ENCODE data around the gene C5. TPM values are rescaled to one million over a fixed set of nuclear protein-coding genes. Genes with fewer than 3 reads are reported as not detected.

Gene C5
- total RNA-seq, 2 experiments from 2014 or later, result 1.9 to 3.4 TPM

DNA sequence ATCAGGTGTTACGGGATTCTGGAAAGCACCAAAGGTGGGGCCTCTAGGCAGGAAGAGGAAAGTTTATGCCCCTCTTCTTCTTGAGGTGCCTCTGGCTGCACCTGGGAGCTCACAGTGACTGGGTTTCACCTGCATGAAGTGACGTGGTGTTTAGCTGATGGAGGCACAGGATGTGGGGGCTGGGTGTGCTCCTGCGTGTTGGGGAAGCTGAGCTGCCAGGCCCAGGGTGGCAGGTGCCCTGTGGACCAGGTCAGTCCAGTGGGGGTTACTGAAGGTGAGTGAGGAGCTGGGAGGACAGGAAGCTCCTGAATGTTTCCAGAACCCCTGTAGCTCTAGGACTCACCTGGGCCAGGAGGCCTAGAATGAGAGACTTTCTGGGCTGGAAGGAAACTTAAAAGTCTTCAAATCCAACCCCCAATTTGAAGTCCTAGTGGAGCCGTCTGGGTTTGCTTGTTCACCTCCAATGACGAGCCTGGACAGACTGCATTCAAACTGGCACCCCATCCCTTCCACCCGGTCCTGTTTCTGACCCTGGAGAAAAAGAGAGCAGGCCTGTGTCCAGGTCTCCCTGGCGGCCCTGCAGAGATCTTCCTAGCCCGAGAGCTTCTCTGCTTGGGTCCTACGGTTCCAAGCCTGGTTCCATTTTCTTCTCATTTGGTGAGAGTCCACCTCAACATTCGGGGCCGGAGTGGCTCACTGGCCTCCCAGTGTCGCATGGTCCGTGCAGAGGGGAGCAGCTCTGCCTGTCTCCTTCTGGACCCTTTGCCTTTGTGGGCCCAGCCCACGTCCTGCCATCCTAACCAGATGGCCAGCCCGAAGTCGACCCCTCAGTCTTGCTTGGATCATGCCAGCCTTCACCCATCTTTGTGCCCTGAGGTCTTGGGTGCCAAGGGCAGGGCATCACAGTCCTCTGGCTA is 145.8 kb downstream of the C5 start:
- ChIA-PET CTCF (interaction anchor here (0.9 to 2.0 kb wide), 6 partner anchors 15 to 149 kb away, joined by 3 to 6 read pairs (median 4); no protein-coding TSS in a partner anchor), POLR2A (interaction anchor here (1.1 to 67.1 kb wide), 3 partner anchors 8 to 51 kb away, joined by 4 to 2439 read pairs (median 2439); partner anchors contain the start of genes PHF19 and TRAF1)
- Mint-ChIP-seq H3K27ac (peak overlapping the region; percentile 86), H3K4me1 (ENCODE audit: low read depth) (peaks cover 91% of the 10 kb centered on the region), H3K27me3 (no peaks in the 10 kb centered on the region), H3K4me3 (peak overlapping the region; percentile 20), H3K36me3 (ENCODE audit: low read depth) (peaks cover 88% of the 10 kb centered on the region), H3K9me3 (no peaks in the 10 kb centered on the region)
- intact Hi-C loops (cut with micrococcal nuclease), result no loop called here
- ATAC-seq (peak; percentile 28), DNase-seq (peak; percentile 71)
- TF ChIP-seq, protein P1, sequence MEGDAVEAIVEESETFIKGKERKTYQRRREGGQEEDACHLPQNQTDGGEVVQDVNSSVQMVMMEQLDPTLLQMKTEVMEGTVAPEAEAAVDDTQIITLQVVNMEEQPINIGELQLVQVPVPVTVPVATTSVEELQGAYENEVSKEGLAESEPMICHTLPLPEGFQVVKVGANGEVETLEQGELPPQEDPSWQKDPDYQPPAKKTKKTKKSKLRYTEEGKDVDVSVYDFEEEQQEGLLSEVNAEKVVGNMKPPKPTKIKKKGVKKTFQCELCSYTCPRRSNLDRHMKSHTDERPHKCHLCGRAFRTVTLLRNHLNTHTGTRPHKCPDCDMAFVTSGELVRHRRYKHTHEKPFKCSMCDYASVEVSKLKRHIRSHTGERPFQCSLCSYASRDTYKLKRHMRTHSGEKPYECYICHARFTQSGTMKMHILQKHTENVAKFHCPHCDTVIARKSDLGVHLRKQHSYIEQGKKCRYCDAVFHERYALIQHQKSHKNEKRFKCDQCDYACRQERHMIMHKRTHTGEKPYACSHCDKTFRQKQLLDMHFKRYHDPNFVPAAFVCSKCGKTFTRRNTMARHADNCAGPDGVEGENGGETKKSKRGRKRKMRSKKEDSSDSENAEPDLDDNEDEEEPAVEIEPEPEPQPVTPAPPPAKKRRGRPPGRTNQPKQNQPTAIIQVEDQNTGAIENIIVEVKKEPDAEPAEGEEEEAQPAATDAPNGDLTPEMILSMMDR (IDR thresholded peaks at IDR 0.05), result no peak

DNA sequence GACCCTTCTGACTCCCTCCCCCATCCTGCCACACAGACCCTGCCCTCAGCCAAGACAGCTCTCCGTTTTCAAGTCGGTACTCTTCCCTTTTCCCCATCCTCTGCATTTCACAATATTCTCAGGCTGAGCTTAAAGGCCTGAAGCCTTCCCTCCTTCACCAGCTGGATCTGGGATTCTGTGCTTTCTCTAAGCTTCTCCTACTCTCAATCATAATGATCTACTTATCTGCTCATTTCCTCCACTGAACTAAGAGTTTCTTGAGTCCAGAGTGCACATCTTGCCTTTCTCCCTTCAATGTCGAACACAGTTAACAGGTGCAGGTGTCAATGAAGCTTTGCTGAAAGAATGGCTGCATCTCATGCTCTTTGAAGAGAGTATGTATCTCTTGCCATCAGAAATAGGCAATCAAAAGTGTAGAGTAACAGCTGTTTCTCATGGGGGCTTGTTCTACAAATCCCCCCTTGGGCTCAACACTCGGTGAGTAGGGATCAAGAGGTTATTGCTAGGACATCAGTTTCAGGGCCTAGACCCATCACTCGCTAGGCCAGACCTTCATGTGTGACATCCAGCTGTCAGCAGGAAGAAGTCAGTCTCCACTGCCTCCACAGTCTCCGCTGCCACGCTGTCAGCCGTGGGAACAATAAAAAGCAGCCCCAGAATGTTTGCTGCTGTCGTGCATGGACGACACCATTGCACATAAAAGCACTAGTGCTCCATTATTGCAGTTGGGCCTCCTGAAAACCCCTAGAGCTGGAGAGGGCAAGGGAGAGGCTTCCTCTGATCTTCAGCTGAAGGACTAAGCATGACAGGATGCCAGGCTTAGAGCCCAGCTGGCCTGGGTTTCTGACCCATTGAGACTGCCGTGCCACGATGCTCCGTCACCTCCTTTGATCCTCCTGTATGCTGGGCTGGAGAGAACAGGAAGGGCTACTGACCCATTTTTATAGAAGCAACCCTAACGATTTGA is 147.2 kb downstream of the C5 start:
- intact Hi-C loops (cut with micrococcal nuclease), result no loop called here
- peak overlapping the region; percentile 13 for H3K4me3 Mint-ChIP-seq
- H3K27ac Mint-ChIP-seq, result peak overlapping the region; percentile 86
- ChIA-PET POLR2A (interaction anchor here (0.8 to 67.1 kb wide), 6 partner anchors 8 to 155 kb away, joined by 3 to 2439 read pairs (median 4); partner anchors contain the start of genes FBXW2, PHF19, PSMD5 and TRAF1), CTCF (interaction anchor here (1.1 to 2.0 kb wide), 5 partner anchors 10 to 34 kb away, joined by 3 to 6 read pairs (median 4); no protein-coding TSS in a partner anchor)
- H3K36me3 Mint-ChIP-seq (ENCODE audit: low read depth), result peaks cover 88% of the 10 kb centered on the region
- TF ChIP-seq, protein P1 (IDR thresholded peaks at IDR 0.05), result no peak
- H3K4me1 Mint-ChIP-seq (ENCODE audit: low read depth), result peaks cover 93% of the 10 kb centered on the region
- DNase-seq (peak; percentile 42), ATAC-seq (peak; percentile 2)
- no peaks in the 10 kb centered on the region for H3K9me3 Mint-ChIP-seq
- H3K27me3 Mint-ChIP-seq, result no peaks in the 10 kb centered on the region

Other genes starting within 250 kb of the C5 start
- 10 to 100 TPM; 52.3 to 55.3 TPM for gene PSMD5, start 207.4 kb downstream of the C5 start, total RNA-seq
- 100 to 1,000 TPM; 210 to 216 TPM for gene PHF19, start 173.1 kb downstream of the C5 start, total RNA-seq
- gene TRAF1, start 123.5 kb downstream of the C5 start, total RNA-seq, result 100 to 1,000 TPM; 147 to 150 TPM
- gene CNTRL, start 24.7 kb upstream of the C5 start, total RNA-seq, result 10 to 100 TPM; 62.8 to 69.8 TPM
- gene RAB14, start 151.6 kb upstream of the C5 start, total RNA-seq, result 10 to 100 TPM; 54.3 to 55.5 TPM
- gene GSN, start 217.9 kb upstream of the C5 start, total RNA-seq, result 1 to 10 TPM; 1.9 to 2.2 TPM

All from activated CD8-positive, alpha-beta T cell treated with anti-CD3 and anti-CD28 coated beads for 36 hours (primary cell).